Panc1 (cell line): ENCODE results near the gene KCNE3. TPM values are rescaled to one million over a fixed set of nuclear protein-coding genes. Genes with fewer than 3 reads are reported as not detected.

Experiments used
- ATAC-seq: fragments of 200-7000 bp; cut with Tn5 transposase; 2 replicates; pipeline ENCODE4 v1.9.1; 2020; ENCODE audit warnings: mild to moderate bottlenecking, moderate library complexity
- BruUV-seq: library from RNA; stranded (reverse); fragments of 400-500 nt; replicated peaks from 2 replicates; lab custom pipeline; 2021; lab: Mats Ljungman, UMichigan
- CTCF ChIA-PET: fragments of 300-600 bp; sonication (Branson Sonifier 250); formaldehyde crosslinking; loops from one replicate; lab custom pipeline; 2022; ENCODE audit warnings: antibody characterized with exemption; lab: Charles Lee
- POLR2A ChIA-PET: fragments of 300-600 bp; sonication (Branson Sonifier 250); formaldehyde crosslinking; loops from one replicate; lab custom pipeline; 2022; ENCODE audit warnings: antibody characterized with exemption; lab: Charles Lee
- DNase-seq: peaks from one replicate; pipeline ENCODE4 v3.0.0-alpha.2; 2010; ENCODE audit warnings: low read depth, low spot score
- H3K27ac ChIP-seq: 2 replicates; pipeline ENCODE4 v1.5.1; 2011; ENCODE audit warnings: mild to moderate bottlenecking, low read length, inconsistent platforms
- H3K27me3 ChIP-seq: fragments of 200-500 bp; sonication (Bioruptor generic); 2 replicates; pipeline ENCODE4 v1.6.0; 2014; ENCODE audit warnings: low read length, inconsistent platforms; ENCODE audit not compliant: control insufficient read depth, insufficient read depth
- H3K36me3 ChIP-seq: fragments of 200-500 bp; sonication (Bioruptor generic); 2 replicates; pipeline ENCODE4 v1.5.1; 2014; ENCODE audit warnings: inconsistent platforms, mild to moderate bottlenecking, low read length, moderate library complexity; ENCODE audit not compliant: control insufficient read depth, insufficient read depth
- H3K4me1 ChIP-seq: 2 replicates; pipeline ENCODE4 v1.5.1; 2011; ENCODE audit warnings: inconsistent platforms, mild to moderate bottlenecking, low read length, moderate library complexity; ENCODE audit not compliant: control insufficient read depth, insufficient read depth
- H3K4me3 ChIP-seq, 2 experiments: 2 replicates each; pipeline ENCODE4 v1.5.1; 2011 to 2012; ENCODE audit warnings: low read depth in 2 of 2, low read length in 2 of 2, mild to moderate bottlenecking in 2 of 2, inconsistent platforms in 1 of 2, moderate library complexity in 1 of 2
- H3K9me3 ChIP-seq: fragments of 200-500 bp; sonication (Bioruptor generic); 2 replicates; pipeline ENCODE4 v1.5.1; 2014; ENCODE audit warnings: low read depth, mild to moderate bottlenecking, inconsistent platforms, low read length, moderate library complexity; ENCODE audit not compliant: control insufficient read depth, insufficient read depth
- CTCF ChIP-seq: fragments of 450-650 bp; IDR thresholded peaks from 2 replicates; pipeline ENCODE4 v1.5.1; 2017; ENCODE audit warnings: mild to moderate bottlenecking
- POLR2AphosphoS5 ChIP-seq: IDR thresholded peaks from 2 replicates; pipeline ENCODE4 v1.6.1; 2012; ENCODE audit warnings: mild to moderate bottlenecking, low read depth, low read length, moderate library complexity
- REST ChIP-seq, 2 experiments: IDR thresholded peaks; 2 replicates each; pipeline ENCODE4 v1.6.1; 2011 to 2012; ENCODE audit warnings: low read depth in 2 of 2, control low read depth in 1 of 2, low read length in 1 of 2, mild to moderate bottlenecking in 1 of 2, moderate library complexity in 1 of 2; ENCODE audit not compliant: insufficient read depth in 1 of 2
- SIN3A ChIP-seq: IDR thresholded peaks from 2 replicates; pipeline ENCODE4 v1.6.1; 2012; ENCODE audit warnings: low read depth, mild to moderate bottlenecking, low read length, moderate library complexity, borderline replicate concordance; ENCODE audit not compliant: insufficient read depth
- TCF7L2 ChIP-seq: IDR thresholded peaks from 2 replicates; pipeline ENCODE4 v1.6.1; 2011; ENCODE audit warnings: mild to moderate bottlenecking, low read depth, low read length, inconsistent platforms
- in situ Hi-C: cut with HindIII; loops from 2 replicates; pipeline ENCODE4 v1.10.0; 2016; ENCODE audit warnings: low sequenced_read_pairs, low pct_unique_long_range_greater_than_20kb
- intact Hi-C: fragments of 100-400 bp; cut with micrococcal nuclease; formaldehyde crosslinking; loops from one replicate; pipeline ENCODE4 v1.10.0; 2022; ENCODE audit not compliant: unreplicated experiment
- total RNA-seq: library from RNA; stranded (reverse); gene quantifications from one replicate; pipeline ENCODE4 v1.2.1, GENCODE V29; 2021; ENCODE audit not compliant: unreplicated experiment

KCNE3 gene
- total RNA-seq, 1 experiment from 2014 or later, result 0.15 TPM

DNA sequence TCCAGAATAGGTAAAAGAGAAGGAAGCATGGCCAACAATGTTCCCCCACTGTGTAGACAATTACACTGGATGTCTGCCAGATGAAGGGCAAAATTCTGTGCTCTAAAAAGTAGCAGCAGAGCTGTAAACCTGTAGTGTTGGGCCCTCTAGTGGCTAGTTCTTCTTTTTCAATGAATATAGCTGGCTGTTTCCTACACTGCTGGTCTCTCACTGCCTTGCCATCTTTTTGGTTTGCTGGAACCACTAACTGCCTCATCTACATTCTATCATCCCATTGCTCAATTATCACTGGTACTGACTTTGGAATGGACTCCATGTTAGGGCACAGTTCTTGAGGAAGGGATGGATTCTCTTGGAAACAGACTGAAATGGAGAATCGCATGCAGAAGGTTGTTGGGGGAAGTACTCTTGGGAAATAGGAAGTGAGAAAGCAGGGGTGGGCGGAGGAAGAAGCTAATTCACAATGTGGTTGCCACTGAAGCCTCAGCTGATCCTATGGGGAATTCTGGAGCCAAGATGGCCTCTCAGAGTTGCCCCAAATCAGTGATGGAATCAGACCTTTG is 17.9 kb downstream of the KCNE3 start:
- TF ChIP-seq POLR2AphosphoS5 (no peak), TCF7L2 (no peak), CTCF (peak; percentile 86)
- H3K36me3 ChIP-seq, result no peaks in the 10 kb centered on the region
- ATAC-seq (peak; percentile 87), DNase-seq (peak; percentile 65)
- BruUV-seq, result no TSS peak
- intact Hi-C loops (loop anchor here (2.0 kb wide), 2 partner anchors 61 to 193 kb away; no protein-coding TSS in a partner anchor), in situ Hi-C loops (no loop called here)
- H3K4me1 ChIP-seq, result no peaks in the 10 kb centered on the region
- H3K9me3 ChIP-seq, result no peaks in the 10 kb centered on the region
- H3K4me3 ChIP-seq, result no peak overlapping the region
- no peak overlapping the region for H3K27ac ChIP-seq
- ChIA-PET CTCF (interaction anchor here (0.6 to 2.5 kb wide), 14 partner anchors 13 to 375 kb away, joined by 3 to 36 read pairs (median 4); partner anchors contain the start of gene PGM2L1), POLR2A (no interaction called here)
- H3K27me3 ChIP-seq, result peaks cover 2% of the 10 kb centered on the region; the same call in 1 of the 2 replicates

- H3K9me3 ChIP-seq, result no peaks in the 10 kb centered on the region
- TF ChIP-seq CTCF (no peak), TCF7L2 (no peak), POLR2AphosphoS5 (no peak), REST (IDR thresholded peaks at IDR 0.05; ENCODE audit: insufficient read depth in 1 of 2, low read depth in 2 of 2, low read length in 1 of 2) (no peak), SIN3A (no peak)
- ATAC-seq, result no peak
- peaks cover 9% of the 10 kb centered on the region for H3K4me1 ChIP-seq
- ChIA-PET POLR2A (no interaction called here), CTCF (interaction anchor here (1.0 to 1.9 kb wide), 3 partner anchors 59 to 192 kb away, joined by 4 to 6 read pairs (median 5); no protein-coding TSS in a partner anchor)
- H3K27me3 ChIP-seq, result peaks cover 2% of the 10 kb centered on the region; the same call in 1 of the 2 replicates
- BruUV-seq, result no TSS peak
- H3K36me3 ChIP-seq, result no peaks in the 10 kb centered on the region
- no peak for DNase-seq
- intact Hi-C loops, result loop anchor here (2.0 kb wide), 2 partner anchors 59 to 191 kb away; no protein-coding TSS in a partner anchor
- in situ Hi-C loops, result no loop called here
- H3K27ac ChIP-seq, result no peak overlapping the region
- no peak overlapping the region for H3K4me3 ChIP-seq
These were observed 19.6 kb downstream of the KCNE3 start for GRCh38 chr11:74447720-74448119.
